Measurements from ENCODE around the gene TRPM5.

Gene TRPM5

DNA sequence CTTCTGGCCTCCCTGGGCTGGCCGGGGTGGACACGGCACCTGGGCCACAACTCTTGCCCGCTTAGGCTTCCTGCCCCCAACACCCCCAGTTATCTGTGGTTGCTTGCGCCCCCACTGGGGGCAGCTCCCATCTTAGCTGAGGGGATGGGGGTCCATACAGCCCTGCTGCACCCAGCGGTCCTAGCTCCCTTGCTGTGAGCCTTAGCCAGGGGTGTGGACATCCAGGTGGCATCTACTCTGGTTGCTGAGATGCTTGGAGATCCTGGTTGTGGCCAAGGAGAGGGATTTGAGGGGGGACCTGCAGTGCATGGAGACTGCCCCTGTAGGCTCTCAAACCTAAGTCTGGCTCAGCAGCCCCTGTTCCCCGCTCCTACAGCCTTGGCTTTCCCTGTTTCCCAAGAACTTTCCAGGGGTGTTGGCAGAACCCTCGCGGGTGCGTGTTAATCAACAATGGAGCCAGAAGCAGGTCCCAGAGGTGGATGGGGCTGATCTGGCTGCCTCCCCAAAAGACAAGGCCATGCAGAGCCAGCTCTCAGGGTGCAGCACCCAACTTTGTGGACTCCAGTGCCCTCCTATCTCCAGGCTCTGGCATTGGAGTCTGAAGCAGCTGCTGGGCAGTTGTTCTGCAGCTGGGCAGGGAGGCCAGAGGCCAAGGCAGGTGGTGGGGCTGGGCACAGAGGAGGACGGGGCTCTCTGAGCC is 3.8 kb upstream of the TRPM5 start:
- no peak for DNase-seq (ENCODE audit: extremely low read depth, insufficient read length)
- Histone ChIP-seq H3K36me3 (ENCODE audit: control insufficient read depth, insufficient read depth, low read length) (no peaks in the 10 kb centered on the region), H3K27me3 (replicated peaks; ENCODE audit: control insufficient read depth, insufficient read depth, low read length) (peaks cover 2% of the 10 kb centered on the region), H3K4me3 (replicated peaks; ENCODE audit: low read depth, low read length) (no peak overlapping the region)
- TF ChIP-seq CTCF (IDR thresholded peaks at IDR 0.05; ENCODE audit: insufficient read depth, low read length, poor library complexity, severe bottlenecking) = no peak

- Histone ChIP-seq H3K36me3 (ENCODE audit: control insufficient read depth, insufficient read depth, low read length) (no peaks in the 10 kb centered on the region), H3K27me3 (replicated peaks; ENCODE audit: control insufficient read depth, insufficient read depth, low read length) (peaks cover 2% of the 10 kb centered on the region), H3K4me3 (replicated peaks; ENCODE audit: low read depth, low read length) (no peak overlapping the region)
- no peak for TF ChIP-seq CTCF (IDR thresholded peaks at IDR 0.05; ENCODE audit: insufficient read depth, low read length, poor library complexity, severe bottlenecking)
- DNase-seq (ENCODE audit: extremely low read depth, insufficient read length) = no peak
Measured at GRCh38 chr11:2447253-2447950, 3.1 kb upstream of the TRPM5 start.

DNA sequence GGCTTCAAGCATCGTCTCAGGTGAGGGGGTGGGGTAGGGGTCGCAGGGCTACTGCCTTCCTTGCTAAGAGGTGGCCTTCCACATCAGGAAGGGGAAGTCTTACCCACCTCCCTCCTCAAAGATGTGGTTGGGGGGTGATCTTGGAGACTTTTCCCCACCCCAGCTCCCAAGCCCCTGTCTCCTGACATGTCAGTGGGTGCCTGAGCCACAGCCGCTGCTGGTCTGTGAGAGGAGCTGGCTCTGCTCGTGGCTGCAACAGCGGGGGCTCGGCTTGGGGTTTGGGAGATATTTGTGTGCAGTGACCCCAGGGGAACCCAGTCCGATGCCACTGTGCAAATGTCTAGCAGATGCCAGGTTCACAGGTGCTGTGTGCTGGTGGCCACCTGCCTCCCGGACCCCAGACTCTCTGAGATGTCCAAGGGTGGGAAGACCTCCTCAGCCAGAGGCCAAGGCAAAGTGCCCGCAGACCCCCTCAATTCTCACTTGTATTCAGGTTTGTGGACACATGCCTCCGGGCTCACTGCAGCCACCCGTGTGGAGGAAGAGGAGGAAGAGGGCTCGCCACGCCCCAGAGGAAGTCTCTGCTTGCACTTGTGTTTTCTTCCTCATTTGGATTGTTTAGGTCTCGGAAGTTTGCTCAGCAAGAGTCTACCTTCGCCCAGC is 2.4 kb upstream of the TRPM5 start:
- Histone ChIP-seq H3K36me3 (ENCODE audit: control insufficient read depth, insufficient read depth, low read length) (no peaks in the 10 kb centered on the region), H3K4me3 (replicated peaks; ENCODE audit: low read depth, low read length) (no peak overlapping the region), H3K27me3 (replicated peaks; ENCODE audit: control insufficient read depth, insufficient read depth, low read length) (peaks cover 2% of the 10 kb centered on the region)
- DNase-seq (ENCODE audit: extremely low read depth, insufficient read length) = no peak
- TF ChIP-seq CTCF (IDR thresholded peaks at IDR 0.05; ENCODE audit: insufficient read depth, low read length, poor library complexity, severe bottlenecking) = no peak

DNA sequence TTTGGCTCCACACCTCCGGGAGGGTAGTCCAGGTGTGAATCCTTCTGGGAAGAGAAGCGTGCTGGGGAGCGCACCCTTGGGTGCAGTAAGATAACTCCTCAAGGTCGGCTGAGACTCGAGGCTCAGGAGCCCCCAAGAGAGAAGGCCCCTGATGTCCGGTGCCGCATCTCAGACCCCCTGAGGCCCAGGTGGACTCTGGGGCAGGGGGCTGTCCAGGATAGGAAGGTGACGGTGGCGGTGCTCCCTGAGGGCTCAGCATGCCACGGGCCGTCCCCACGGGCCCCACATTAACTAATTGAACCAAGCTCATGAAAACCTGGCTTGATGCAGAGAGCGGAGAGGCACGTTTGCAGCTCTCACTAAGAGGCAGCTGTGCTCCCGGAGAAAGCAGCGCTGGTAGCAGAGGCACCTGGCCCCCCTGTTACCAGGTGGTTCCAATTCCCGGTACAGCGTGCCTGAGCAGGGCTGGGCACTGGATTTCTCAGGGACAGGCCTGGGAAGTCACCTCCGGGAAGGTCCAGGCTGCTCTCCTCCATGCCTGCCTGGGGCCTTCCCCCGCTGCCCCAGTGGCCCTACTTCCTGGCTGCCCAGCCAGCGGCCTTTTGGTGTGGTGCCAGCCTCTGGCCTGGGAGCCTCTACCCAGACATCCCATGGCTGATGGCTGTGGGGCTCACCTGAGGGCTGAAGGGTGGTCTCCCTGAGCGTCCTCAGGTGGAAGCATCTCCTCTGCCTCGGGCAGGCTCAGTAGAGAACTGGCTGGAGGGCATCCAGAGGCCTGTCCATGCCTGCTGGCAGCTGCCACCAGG is 1.6 kb upstream of the TRPM5 start:
- H3K36me3 ChIP-seq (ENCODE audit: control insufficient read depth, insufficient read depth, low read length) = no peaks in the 10 kb centered on the region
- H3K27me3 ChIP-seq (replicated peaks; ENCODE audit: control insufficient read depth, insufficient read depth, low read length) = peaks cover 2% of the 10 kb centered on the region
- DNase-seq (ENCODE audit: extremely low read depth, insufficient read length) = no peak
- TF ChIP-seq CTCF (IDR thresholded peaks at IDR 0.05; ENCODE audit: insufficient read depth, low read length, poor library complexity, severe bottlenecking) = no peak
- no peak overlapping the region for H3K4me3 ChIP-seq (replicated peaks; ENCODE audit: low read depth, low read length)

DNA sequence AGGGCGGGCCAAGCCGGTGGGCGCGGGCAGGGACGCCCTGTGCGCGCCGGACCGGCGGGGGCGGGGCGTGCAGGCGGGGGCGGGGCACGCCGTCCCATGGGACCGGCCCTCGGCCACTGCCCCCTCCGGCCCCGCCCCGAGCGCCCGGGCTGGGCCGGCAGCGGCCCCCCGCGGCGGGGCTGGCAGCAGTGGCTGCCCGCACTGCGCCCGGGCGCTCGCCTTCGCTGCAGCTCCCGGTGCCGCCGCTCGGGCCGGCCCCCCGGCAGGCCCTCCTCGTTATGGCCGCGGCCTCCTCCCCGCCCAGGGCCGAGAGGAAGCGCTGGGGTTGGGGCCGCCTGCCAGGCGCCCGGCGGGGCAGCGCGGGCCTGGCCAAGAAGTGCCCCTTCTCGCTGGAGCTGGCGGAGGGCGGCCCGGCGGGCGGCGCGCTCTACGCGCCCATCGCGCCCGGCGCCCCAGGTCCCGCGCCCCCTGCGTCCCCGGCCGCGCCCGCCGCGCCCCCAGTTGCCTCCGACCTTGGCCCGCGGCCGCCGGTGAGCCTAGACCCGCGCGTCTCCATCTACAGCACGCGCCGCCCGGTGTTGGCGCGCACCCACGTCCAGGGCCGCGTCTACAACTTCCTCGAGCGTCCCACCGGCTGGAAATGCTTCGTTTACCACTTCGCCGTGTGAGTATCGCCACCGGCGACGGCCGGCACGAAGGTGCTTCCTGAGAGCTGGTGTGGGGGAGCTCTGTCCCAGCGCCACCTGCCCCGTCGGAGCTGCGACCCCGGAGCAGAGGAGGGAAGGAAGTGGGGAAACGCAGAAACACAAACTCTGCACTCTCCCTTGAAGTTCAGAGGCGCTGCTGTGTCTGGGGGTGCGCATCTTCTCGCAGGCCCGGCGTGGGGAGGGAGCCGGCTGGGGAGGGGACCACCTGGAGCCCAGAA is 769 bp upstream of the TRPM5 start, which contains the start of gene KCNQ1:
KCNQ1 (plus strand) TSS at position 188 of the 925 bp plus-strand sequence; CDS start at position 279, 91 bp downstream.
- H3K4me3 ChIP-seq (replicated peaks; ENCODE audit: low read depth, low read length) = no peak within 1 kb of the TSS
- H3K27me3 ChIP-seq (replicated peaks; ENCODE audit: control insufficient read depth, insufficient read depth, low read length) = peaks cover 2% of the 10 kb centered on the region
- no peak for TF ChIP-seq CTCF (IDR thresholded peaks at IDR 0.05; ENCODE audit: insufficient read depth, low read length, poor library complexity, severe bottlenecking)
- DNase-seq (ENCODE audit: extremely low read depth, insufficient read length) = peak; percentile 39
- no peaks in the 10 kb centered on the region for H3K36me3 ChIP-seq (ENCODE audit: control insufficient read depth, insufficient read depth, low read length)

Measured in GM06990 (cell line).